ENCODE data around the gene IFIT1.
"Not testable (repeated sequence)": the region's sequence is repeated elsewhere in the genome, so short reads cannot be mapped to it uniquely, and the experiment has no call there.

The IFIT1 gene

GRCh38 chr10:89391907-89392756 is at the start of gene IFIT1:
IFIT1 (plus strand) TSS chr10:89392623; CDS start chr10:89392713, 90 bp downstream.
- no peak for DNase-seq

GRCh38 chr10:89343089-89343767 is 49.2 kb upstream of the IFIT1 start:
- DNase-seq = no peak

GRCh38 chr10:89344156-89344555 is 48.3 kb upstream of the IFIT1 start:
- DNase-seq = no peak

- no peak for DNase-seq
Measured at GRCh38 chr10:89345367-89346000, 46.9 kb upstream of the IFIT1 start.

- no peak for DNase-seq
Measured at GRCh38 chr10:89346405-89347254, 45.8 kb upstream of the IFIT1 start.

GRCh38 chr10:89347701-89348457 is 44.5 kb upstream of the IFIT1 start:
- DNase-seq = no peak

GRCh38 chr10:89348481-89348880 is 43.9 kb upstream of the IFIT1 start:
- no peak for DNase-seq

GRCh38 chr10:89348975-89349374 is 43.4 kb upstream of the IFIT1 start:
- no peak for DNase-seq

- DNase-seq = not testable (repeated sequence)
Measured at GRCh38 chr10:89350631-89351315, 41.6 kb upstream of the IFIT1 start.

- no peak for DNase-seq
Measured at GRCh38 chr10:89351412-89351779, 41.0 kb upstream of the IFIT1 start.

- DNase-seq = no peak
Measured at GRCh38 chr10:89351780-89352597, 40.4 kb upstream of the IFIT1 start.

GRCh38 chr10:89352802-89353201 is 39.6 kb upstream of the IFIT1 start:
- DNase-seq = no peak

GRCh38 chr10:89355394-89355931 is 37.0 kb upstream of the IFIT1 start:
- DNase-seq = no peak

- no peak for DNase-seq
Measured at GRCh38 chr10:89357096-89357495, 35.3 kb upstream of the IFIT1 start.

GRCh38 chr10:89357975-89358374 is 34.4 kb upstream of the IFIT1 start:
- no peak for DNase-seq

- no peak for DNase-seq
Measured at GRCh38 chr10:89360157-89360556, 32.3 kb upstream of the IFIT1 start.

- no peak for DNase-seq
Measured at GRCh38 chr10:89362929-89363328, 29.5 kb upstream of the IFIT1 start.

- DNase-seq = no peak
Measured at GRCh38 chr10:89363729-89364442, 28.5 kb upstream of the IFIT1 start.

- DNase-seq = no peak
Measured at GRCh38 chr10:89364531-89364930, 27.9 kb upstream of the IFIT1 start.

GRCh38 chr10:89367529-89367928 is 24.9 kb upstream of the IFIT1 start:
- no peak for DNase-seq
